Activated CD8-positive, alpha-beta T cell treated with anti-CD3 and anti-CD28 coated beads, Interleukin-2, amount 10 ng/mL, durations not matched to agents 7 days and 5 days (primary cell): ENCODE data around the gene HNRNPK. TPM values are rescaled to one million over a fixed set of nuclear protein-coding genes. Genes with fewer than 3 reads are reported as not detected.

Experiments
- ATAC-seq: fragments of 150-1000 bp; cut with Tn5 transposase; one replicate; pipeline ENCODE4 v1.10.0; 2021; ENCODE audit warnings: moderate library complexity
- CTCF ChIA-PET: fragments of 350-600 bp; sonication (Branson Sonifier 250); formaldehyde crosslinking; loops from one replicate; lab custom pipeline; 2021; ENCODE audit warnings: antibody characterized with exemption; lab: Charles Lee
- POLR2A ChIA-PET: fragments of 350-600 bp; sonication (Branson Sonifier 250); formaldehyde crosslinking; loops from one replicate; lab custom pipeline; 2021; ENCODE audit warnings: antibody characterized with exemption; lab: Charles Lee
- DNase-seq: peaks from one replicate; pipeline ENCODE4 v3.0.0-alpha.2; 2020
- H3K27ac Mint-ChIP-seq: one replicate; pipeline ENCODE4 v1.8.0; 2021; ENCODE audit warnings: mild to moderate bottlenecking, mixed read lengths
- H3K27me3 Mint-ChIP-seq: one replicate; pipeline ENCODE4 v1.8.0; 2021; ENCODE audit warnings: low read depth, mixed read lengths
- H3K36me3 Mint-ChIP-seq: one replicate; pipeline ENCODE4 v1.8.0; 2021; ENCODE audit warnings: low read depth, mixed read lengths
- H3K4me1 Mint-ChIP-seq: one replicate; pipeline ENCODE4 v1.8.0; 2021; ENCODE audit warnings: low read depth, mixed read lengths
- H3K4me3 Mint-ChIP-seq: one replicate; pipeline ENCODE4 v1.8.0; 2021; ENCODE audit warnings: mild to moderate bottlenecking, mixed read lengths
- H3K9me3 Mint-ChIP-seq: one replicate; pipeline ENCODE4 v1.8.0; 2022; ENCODE audit warnings: mixed read lengths; ENCODE audit not compliant: insufficient read depth
- total RNA-seq, 2 experiments: library from RNA; stranded (reverse); gene quantifications; one replicate each; pipeline ENCODE4 v1.2.3, GENCODE V29; 2021

Gene HNRNPK
- total RNA-seq, 2 experiments from 2014 or later = 683 to 726 TPM

DNA sequence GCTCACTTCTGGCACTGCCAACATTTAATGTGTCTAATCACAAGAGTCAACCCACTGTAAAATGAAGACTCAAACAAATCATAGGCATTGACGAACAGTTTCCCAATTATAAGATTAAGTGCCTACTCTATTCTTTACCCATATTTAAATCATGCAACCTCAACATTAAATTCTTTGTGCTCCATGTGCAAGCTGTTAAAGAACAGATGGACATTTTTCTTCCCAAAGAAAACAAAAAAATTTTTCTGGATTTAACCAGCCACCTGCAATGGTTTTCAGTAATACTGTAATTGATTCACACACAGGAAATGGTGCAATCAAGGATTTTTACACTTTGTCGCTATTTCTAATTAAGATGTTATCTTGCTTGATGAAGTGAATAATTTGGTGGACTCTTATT lies 3.6 kb downstream of the HNRNPK start:
- H3K9me3 Mint-ChIP-seq = no peaks in the 10 kb centered on the region
- ChIA-PET CTCF (interaction anchor here (1.0 to 1.1 kb wide), 2 partner anchors 25 to 196 kb away, joined by 3 to 4 read pairs; no protein-coding TSS in a partner anchor), POLR2A (interaction anchor here (1.0 to 1.8 kb wide), 5 partner anchors 9 to 20 kb away, joined by 3 to 7 read pairs (median 5); a partner anchor contains a TSS)
- ATAC-seq = no peak
- peak overlapping the region; percentile 95 for H3K4me3 Mint-ChIP-seq
- no peaks in the 10 kb centered on the region for H3K27me3 Mint-ChIP-seq
- peaks cover 77% of the 10 kb centered on the region for H3K36me3 Mint-ChIP-seq
- no peak overlapping the region for H3K27ac Mint-ChIP-seq
- DNase-seq = no peak
- peaks cover 57% of the 10 kb centered on the region for H3K4me1 Mint-ChIP-seq

DNA sequence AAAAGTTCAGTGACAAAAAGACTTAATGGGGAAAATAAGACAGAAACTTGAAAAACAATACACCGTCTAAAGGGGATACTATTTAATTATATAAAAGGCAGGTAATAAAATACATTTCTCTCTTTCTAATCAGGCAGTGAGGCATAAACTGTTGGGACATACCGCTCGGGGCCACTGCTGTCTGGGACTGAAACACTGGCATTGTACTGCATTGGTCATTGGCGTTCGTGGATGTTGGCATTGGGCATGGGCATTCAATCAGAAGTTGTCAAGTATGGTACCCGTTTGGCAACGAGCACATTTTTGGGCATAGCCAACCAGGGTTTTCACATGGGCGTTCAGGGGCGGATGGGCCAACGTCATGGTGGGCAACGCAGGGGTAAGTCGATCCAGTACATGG lies 4.7 kb downstream of the HNRNPK start:
- no peaks in the 10 kb centered on the region for H3K27me3 Mint-ChIP-seq
- peak overlapping the region; percentile 9 for H3K4me3 Mint-ChIP-seq
- H3K36me3 Mint-ChIP-seq = peaks cover 88% of the 10 kb centered on the region
- ATAC-seq = no peak
- H3K9me3 Mint-ChIP-seq = no peaks in the 10 kb centered on the region
- peak overlapping the region; percentile 69 for H3K27ac Mint-ChIP-seq
- peaks cover 63% of the 10 kb centered on the region for H3K4me1 Mint-ChIP-seq
- DNase-seq = no peak
- CTCF ChIA-PET = no interaction called here
- POLR2A ChIA-PET = interaction anchor here (1.5 to 1.8 kb wide), 3 partner anchors 13 to 19 kb away, joined by 3 to 7 read pairs (median 5); a partner anchor contains a TSS

DNA sequence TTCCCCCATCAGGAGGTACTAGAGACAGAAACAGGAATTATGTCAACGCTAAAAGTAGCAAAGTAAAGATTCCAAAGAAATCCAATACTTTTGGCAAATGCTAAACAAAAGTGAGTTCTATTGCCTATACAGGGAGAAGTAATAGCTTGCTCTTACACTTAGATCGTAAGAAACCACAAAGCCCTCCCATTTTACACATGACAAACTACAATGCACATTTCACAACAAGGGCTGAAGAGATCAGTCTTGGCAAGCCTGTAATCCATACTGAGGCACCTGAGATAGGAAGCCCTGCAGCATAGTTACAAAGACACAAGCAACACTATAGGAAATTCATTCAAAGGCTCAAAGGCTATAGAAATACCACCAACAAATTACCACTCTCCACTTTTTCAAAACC lies 7.7 kb downstream of the HNRNPK start:
- Mint-ChIP-seq H3K27me3 (no peaks in the 10 kb centered on the region), H3K9me3 (no peaks in the 10 kb centered on the region), H3K4me1 (peaks cover 57% of the 10 kb centered on the region), H3K4me3 (no peak overlapping the region), H3K36me3 (peaks cover 94% of the 10 kb centered on the region), H3K27ac (no peak overlapping the region)
- ATAC-seq (peak; percentile 28), DNase-seq (no peak)
- ChIA-PET CTCF (interaction anchor here (1.6 kb wide), 1 partner anchor 10 kb away, joined by 5 read pairs; no protein-coding TSS in a partner anchor), POLR2A (interaction anchor here (1.0 to 2.3 kb wide), 2 partner anchors 9 to 20 kb away, joined by 3 to 20 read pairs; no protein-coding TSS in a partner anchor)

DNA sequence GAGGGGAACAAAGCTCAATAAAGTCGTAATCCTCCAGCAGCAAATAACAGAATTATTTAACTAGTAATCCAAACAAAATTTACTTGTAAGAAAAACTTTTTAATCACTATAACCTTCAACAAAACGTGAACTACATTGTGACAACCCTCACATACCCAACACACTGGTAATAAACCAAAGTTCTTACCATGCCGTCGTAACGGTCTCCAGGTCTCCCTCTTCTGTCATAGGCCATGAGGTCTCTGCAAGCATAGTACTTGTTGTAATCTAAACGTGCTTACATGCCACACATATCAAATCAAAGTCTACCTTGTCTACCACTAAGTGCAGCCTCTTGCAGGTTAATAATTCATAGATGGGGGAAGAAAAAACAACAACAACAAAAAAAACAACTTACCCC lies 8.5 kb downstream of the HNRNPK start:
- peaks cover 94% of the 10 kb centered on the region for H3K36me3 Mint-ChIP-seq
- no peak for DNase-seq
- no peak overlapping the region for H3K27ac Mint-ChIP-seq
- peaks cover 49% of the 10 kb centered on the region for H3K4me1 Mint-ChIP-seq
- H3K9me3 Mint-ChIP-seq = no peaks in the 10 kb centered on the region
- POLR2A ChIA-PET = interaction anchor here (0.8 to 2.3 kb wide), 5 partner anchors 8 to 325 kb away, joined by 3 to 20 read pairs (median 3); partner anchors contain the start of genes HNRNPK and RMI1
- H3K27me3 Mint-ChIP-seq = no peaks in the 10 kb centered on the region
- CTCF ChIA-PET = interaction anchor here (1.4 to 1.6 kb wide), 3 partner anchors 9 to 34 kb away, joined by 4 to 5 read pairs (median 4); partner anchors contain the start of genes HNRNPK and RMI1
- H3K4me3 Mint-ChIP-seq = no peak overlapping the region
- no peak for ATAC-seq

DNA sequence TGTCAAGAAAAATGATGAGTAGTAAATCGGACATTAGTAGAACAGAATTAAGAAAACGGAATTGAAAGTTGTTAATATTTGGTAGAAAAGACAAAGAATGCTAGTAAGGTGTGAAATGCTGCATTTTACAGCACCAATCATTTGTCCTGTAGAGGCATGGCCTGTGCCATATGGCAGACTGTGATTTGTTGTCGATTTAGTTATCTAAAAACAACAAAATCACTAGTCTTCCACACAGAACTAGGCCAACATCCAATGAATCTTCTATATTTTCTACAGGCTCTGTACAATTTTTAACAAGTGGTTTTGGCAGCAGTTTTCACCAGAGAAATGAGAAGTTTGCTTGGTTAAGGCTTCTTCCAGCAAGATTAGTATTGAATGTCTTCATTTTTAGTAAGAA lies 10.4 kb downstream of the HNRNPK start:
- no peak overlapping the region for H3K27ac Mint-ChIP-seq
- H3K4me1 Mint-ChIP-seq = peaks cover 30% of the 10 kb centered on the region
- no peaks in the 10 kb centered on the region for H3K27me3 Mint-ChIP-seq
- ATAC-seq (no peak), DNase-seq (no peak)
- peaks cover 83% of the 10 kb centered on the region for H3K36me3 Mint-ChIP-seq
- no peak overlapping the region for H3K4me3 Mint-ChIP-seq
- ChIA-PET CTCF (interaction anchor here (1.6 kb wide), 1 partner anchor 346 kb away, joined by 4 read pairs; no protein-coding TSS in a partner anchor), POLR2A (interaction anchor here (0.9 to 2.0 kb wide), 2 partner anchors 8 to 11 kb away, joined by 3 to 5 read pairs; partner anchors contain the start of genes HNRNPK and RMI1)
- H3K9me3 Mint-ChIP-seq = no peaks in the 10 kb centered on the region

DNA sequence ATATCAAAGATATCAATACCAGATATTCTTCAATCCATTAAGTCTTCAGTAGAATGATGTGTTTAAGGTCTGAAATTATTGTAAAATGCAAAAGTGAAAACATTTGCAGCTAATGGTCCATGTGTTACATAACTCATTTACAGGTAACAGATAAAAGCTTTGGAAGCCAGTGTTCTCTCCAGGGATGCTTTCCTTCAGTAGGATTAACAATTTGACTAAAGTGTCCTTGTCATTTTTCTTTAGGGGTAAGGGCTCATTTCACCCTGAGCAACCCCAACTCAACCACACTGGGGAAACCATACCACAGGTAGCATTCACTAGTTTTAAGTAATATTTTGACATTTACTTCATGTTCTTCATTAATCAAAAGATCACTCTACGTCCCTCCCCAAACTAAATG lies 12.9 kb downstream of the HNRNPK start:
- POLR2A ChIA-PET = interaction anchor here (0.7 to 1.7 kb wide), 4 partner anchors 9 to 14 kb away, joined by 5 to 9 read pairs (median 7); partner anchors contain the start of genes HNRNPK and RMI1
- DNase-seq = no peak
- Mint-ChIP-seq H3K4me1 (peaks cover 16% of the 10 kb centered on the region), H3K9me3 (no peaks in the 10 kb centered on the region), H3K27me3 (no peaks in the 10 kb centered on the region), H3K36me3 (peaks cover 61% of the 10 kb centered on the region), H3K27ac (no peak overlapping the region), H3K4me3 (no peak overlapping the region)
- no peak for ATAC-seq
- CTCF ChIA-PET = interaction anchor here (0.9 kb wide), 1 partner anchor 349 kb away, joined by 3 read pairs; no protein-coding TSS in a partner anchor

DNA sequence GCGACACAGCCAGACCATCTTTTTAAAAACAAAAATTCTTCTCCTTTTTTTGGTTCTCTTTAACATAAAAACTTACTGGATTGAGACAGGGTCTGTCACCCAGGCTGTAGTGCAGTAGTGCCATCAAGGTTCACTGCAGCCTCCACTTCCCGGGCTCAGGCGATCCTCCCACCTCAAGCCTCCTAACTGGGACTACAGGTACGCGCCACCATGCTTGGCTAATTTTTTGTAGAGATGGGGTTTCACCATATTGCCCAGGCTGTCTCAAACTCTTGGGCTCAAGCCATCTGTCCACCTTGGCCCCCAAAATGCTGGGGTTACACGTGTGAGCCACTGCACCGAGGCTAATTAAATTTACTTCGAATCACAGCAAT lies 13.8 kb downstream of the HNRNPK start:
- ChIA-PET POLR2A (interaction anchor here (1.0 to 4.3 kb wide), 3 partner anchors 9 to 14 kb away, joined by 7 to 30 read pairs (median 7); partner anchors contain the start of genes HNRNPK and RMI1), CTCF (no interaction called here)
- Mint-ChIP-seq H3K4me3 (no peak overlapping the region), H3K36me3 (peaks cover 53% of the 10 kb centered on the region), H3K27me3 (no peaks in the 10 kb centered on the region), H3K27ac (peak overlapping the region; percentile 28), H3K4me1 (peaks cover 7% of the 10 kb centered on the region), H3K9me3 (no peaks in the 10 kb centered on the region)
- peak; percentile 6 for ATAC-seq
- no peak for DNase-seq

DNA sequence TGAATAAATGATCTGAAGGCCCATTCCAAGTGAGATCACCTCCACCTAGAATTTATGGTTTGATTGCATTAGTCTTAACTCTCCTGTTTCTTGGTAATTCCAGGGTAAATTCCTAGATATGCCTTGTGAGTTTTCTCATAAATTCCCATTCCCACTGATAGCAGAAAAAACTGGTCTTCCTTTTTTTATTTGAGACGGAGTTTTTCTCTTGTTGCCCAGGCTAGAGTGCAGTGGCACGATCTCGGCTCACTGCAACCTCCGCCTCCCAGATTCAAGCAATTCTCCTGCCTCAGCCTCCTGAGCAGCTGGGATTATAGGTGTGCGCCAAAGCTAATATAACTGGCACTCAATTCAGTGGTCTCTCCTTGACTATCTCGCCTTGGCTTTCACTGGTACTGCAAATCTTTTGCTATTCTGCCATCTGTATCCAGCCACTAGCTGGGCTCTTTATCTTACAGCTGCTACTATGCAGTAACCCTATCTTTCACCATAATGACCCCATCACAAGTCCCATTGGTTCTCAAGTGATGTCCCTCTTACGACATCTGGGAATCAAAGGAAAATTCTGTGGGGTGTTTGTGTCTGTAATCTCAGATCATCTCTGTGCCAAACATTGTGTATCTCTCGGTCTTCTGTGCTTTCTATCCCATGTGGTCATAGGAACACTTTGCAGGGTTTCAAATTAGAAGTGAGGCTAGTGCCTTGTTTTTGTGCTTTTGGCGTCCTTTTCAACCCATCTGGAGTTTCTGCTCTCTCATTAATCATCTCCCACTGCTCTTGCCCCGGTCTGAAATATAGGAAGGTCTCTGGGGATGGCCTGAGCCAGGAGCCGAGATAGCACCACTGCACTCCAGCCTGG lies 14.4 kb downstream of the HNRNPK start:
- no peaks in the 10 kb centered on the region for H3K27me3 Mint-ChIP-seq
- H3K4me1 Mint-ChIP-seq = peaks cover 4% of the 10 kb centered on the region
- POLR2A ChIA-PET = interaction anchor here (1.3 to 4.3 kb wide), 2 partner anchors 9 to 14 kb away, joined by 4 to 30 read pairs; partner anchors contain the start of genes HNRNPK and RMI1
- H3K27ac Mint-ChIP-seq = no peak overlapping the region
- ATAC-seq (peak; percentile 24), DNase-seq (no peak)
- no peak overlapping the region for H3K4me3 Mint-ChIP-seq
- peaks cover 46% of the 10 kb centered on the region for H3K36me3 Mint-ChIP-seq
- H3K9me3 Mint-ChIP-seq = no peaks in the 10 kb centered on the region
- CTCF ChIA-PET = interaction anchor here (0.8 kb wide), 1 partner anchor 28 kb away, joined by 3 read pairs; no protein-coding TSS in a partner anchor

DNA sequence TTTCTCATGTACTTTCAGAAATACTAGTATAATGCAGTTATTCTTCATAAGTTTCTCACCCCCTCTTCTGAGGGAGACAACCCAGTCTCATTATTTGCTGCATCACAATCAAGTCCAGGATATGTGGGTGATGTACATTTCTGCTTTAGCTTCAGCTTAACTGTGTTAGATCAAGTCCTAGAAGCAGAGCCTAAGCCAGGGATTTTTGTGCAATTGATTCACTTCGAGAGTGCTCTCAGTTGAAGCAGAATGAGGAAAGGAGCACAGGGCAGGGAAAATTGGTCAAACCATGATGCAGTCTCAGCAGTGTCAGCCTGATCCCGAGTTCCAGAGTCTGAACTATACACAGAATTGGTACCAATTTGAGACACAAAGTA lies 15.1 kb downstream of the HNRNPK start:
- no peak for DNase-seq
- Mint-ChIP-seq H3K9me3 (no peaks in the 10 kb centered on the region), H3K4me3 (no peak overlapping the region), H3K27ac (peak overlapping the region; percentile 37), H3K36me3 (peaks cover 40% of the 10 kb centered on the region), H3K4me1 (peaks cover 3% of the 10 kb centered on the region), H3K27me3 (no peaks in the 10 kb centered on the region)
- peak; percentile 7 for ATAC-seq
- CTCF ChIA-PET = interaction anchor here (0.8 to 1.2 kb wide), 3 partner anchors 13 to 28 kb away, joined by 3 read pairs; partner anchors contain the start of genes HNRNPK and RMI1
- POLR2A ChIA-PET = interaction anchor here (1.3 to 4.3 kb wide), 3 partner anchors 7 to 15 kb away, joined by 4 to 30 read pairs (median 20); partner anchors contain the start of genes HNRNPK and RMI1

DNA sequence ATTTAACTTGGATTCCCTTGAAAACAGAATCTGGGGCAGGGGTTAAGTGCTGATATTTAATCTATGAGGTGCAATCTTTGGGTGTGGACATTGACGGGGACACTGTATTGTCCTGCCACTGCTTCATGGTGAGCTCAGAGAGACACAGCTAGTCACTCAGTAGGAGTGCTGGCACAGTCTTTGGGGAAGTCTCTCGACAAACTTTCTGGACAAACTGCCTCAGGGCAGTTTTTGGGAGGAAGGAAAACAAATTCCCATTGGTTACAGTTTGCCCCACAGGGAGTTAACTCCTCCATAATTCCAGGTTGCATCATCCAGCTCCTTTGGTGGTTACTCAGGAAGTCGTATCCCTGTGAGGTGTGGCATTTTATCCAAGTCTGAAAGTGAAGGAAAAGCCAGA lies 17.9 kb downstream of the HNRNPK start:
- Mint-ChIP-seq H3K36me3 (peaks cover 15% of the 10 kb centered on the region), H3K4me1 (peaks cover 2% of the 10 kb centered on the region), H3K4me3 (no peak overlapping the region), H3K27ac (no peak overlapping the region), H3K9me3 (no peaks in the 10 kb centered on the region), H3K27me3 (no peaks in the 10 kb centered on the region)
- no peak for ATAC-seq
- POLR2A ChIA-PET = interaction anchor here (0.8 to 4.3 kb wide), 5 partner anchors 10 to 351 kb away, joined by 3 to 30 read pairs (median 5); partner anchors contain the start of genes HNRNPK, KIF27 and RMI1
- DNase-seq = no peak
- CTCF ChIA-PET = interaction anchor here (1.3 to 1.5 kb wide), 2 partner anchors 10 to 299 kb away, joined by 4 to 5 read pairs; no protein-coding TSS in a partner anchor

DNA sequence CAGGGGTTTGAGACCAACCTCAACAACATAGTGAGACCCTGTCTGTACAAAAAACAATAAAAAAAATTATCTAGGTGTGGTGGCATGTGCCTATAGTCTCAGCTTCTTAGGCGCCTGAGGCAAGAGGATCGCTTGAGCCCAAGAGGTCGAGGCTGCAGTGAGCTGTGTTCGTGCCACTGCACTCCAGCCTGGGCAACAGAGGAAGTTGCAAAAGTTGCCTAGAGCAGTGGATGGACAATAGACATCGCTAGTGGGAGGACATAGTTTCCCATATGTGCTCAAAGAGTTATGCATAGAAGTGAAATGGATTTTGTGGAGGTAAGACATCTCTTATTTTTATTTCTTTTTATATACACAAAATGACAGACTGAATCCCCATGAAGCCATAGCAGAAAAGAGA lies 19.0 kb downstream of the HNRNPK start:
- Mint-ChIP-seq H3K36me3 (peaks cover 8% of the 10 kb centered on the region), H3K4me1 (peaks cover 12% of the 10 kb centered on the region), H3K27me3 (no peaks in the 10 kb centered on the region), H3K4me3 (no peak overlapping the region), H3K9me3 (no peaks in the 10 kb centered on the region), H3K27ac (no peak overlapping the region)
- ChIA-PET POLR2A (interaction anchor here (0.6 to 1.7 kb wide), 2 partner anchors 9 to 20 kb away, joined by 3 to 6 read pairs; partner anchors contain the start of genes HNRNPK and RMI1), CTCF (interaction anchor here (0.9 to 1.5 kb wide), 2 partner anchors 24 to 300 kb away, joined by 3 to 4 read pairs; no protein-coding TSS in a partner anchor)
- DNase-seq (no peak), ATAC-seq (no peak)
